ENCODE measurements around the gene FAM193B.

Gene FAM193B

DNA sequence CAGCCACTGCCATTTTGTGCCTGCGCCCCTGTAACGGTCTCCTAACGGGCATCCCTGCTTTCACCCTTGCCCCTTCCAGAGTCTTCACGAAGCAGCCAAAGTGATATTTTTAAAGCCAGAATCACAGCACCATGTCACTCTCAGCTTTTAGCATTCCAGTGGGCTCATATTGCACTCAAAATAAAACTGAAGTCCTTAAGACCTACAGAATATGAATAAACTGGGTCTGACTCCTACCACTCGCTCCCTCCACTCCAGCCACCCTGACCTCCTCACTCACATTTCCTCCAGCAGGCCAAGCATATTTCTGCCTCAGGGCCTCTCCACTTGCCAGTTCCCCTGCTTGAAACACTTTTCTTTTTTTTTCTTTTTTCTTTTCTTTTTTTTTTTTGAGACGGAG, 54.5 kb downstream of the FAM193B start:
- Histone ChIP-seq H3K27me3 (no peaks in the 10 kb centered on the region), H3K36me3 (peaks cover 3% of the 10 kb centered on the region; the same call in 1 of the 2 replicates), H3K4me1 (peaks cover 40% of the 10 kb centered on the region), H3K9me3 (no peaks in the 10 kb centered on the region), H3K4me3 (ENCODE audit: low read depth, low read length) (no peak overlapping the region)
- TF ChIP-seq CTCF (IDR thresholded peaks at IDR 0.05; ENCODE audit: low read depth, low read length), result no peak
- no peak for DNase-seq

DNA sequence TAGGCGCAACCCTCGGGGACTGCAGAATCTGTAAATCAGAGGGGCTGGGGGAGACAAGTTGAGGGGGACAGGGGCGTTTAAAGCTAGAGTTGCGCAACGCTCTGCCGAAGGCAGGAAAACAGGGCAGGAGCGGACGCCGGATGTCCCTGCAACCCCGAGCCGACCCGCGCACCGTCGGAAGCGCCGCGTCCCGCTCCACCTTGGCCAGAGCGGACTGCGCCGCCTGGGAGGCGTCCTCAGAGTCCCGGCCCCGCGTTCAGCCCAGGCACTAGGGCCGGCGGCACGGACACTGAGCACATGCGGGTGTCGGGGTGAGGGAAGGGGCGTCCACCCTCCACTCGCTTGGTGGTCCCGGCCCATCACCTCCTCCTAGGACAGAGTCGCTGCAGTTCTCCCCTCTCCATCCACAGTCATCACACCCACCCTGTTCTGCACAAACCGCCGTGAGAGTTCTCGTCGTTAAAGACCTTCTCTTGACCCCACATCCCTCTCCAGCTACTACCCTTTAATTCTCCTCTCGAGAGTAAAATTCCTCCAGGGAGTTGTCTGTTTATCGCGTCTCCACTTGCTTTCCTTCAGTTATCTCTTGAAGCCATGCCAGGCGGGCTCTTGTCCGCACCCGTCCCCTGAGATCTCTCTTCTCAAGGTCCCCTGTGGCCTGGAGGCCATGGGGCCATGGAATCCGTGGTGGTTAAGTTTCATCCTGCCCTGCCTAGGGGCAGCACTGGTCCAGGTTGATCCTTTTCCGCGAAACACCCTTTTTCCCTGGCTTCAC, 56.2 kb downstream of the FAM193B start:
- H3K36me3 ChIP-seq, result peaks cover 3% of the 10 kb centered on the region; the same call in 1 of the 2 replicates
- DNase-seq, result peak; percentile 48
- peaks cover 47% of the 10 kb centered on the region for H3K4me1 ChIP-seq
- H3K27me3 ChIP-seq, result no peaks in the 10 kb centered on the region
- TF ChIP-seq CTCF (IDR thresholded peaks at IDR 0.05; ENCODE audit: low read depth, low read length), result no peak
- H3K9me3 ChIP-seq, result no peaks in the 10 kb centered on the region
- peak overlapping the region; percentile 53 for H3K4me3 ChIP-seq (ENCODE audit: low read depth, low read length)

- Histone ChIP-seq H3K36me3 (peaks cover 3% of the 10 kb centered on the region), H3K9me3 (no peaks in the 10 kb centered on the region), H3K27me3 (no peaks in the 10 kb centered on the region), H3K4me3 (ENCODE audit: low read depth, low read length) (peak within 1 kb of the TSS; percentile 75), H3K4me1 (peaks cover 41% of the 10 kb centered on the region)
- no peak for TF ChIP-seq CTCF (IDR thresholded peaks at IDR 0.05; ENCODE audit: low read depth, low read length)
- peak; percentile 98 for DNase-seq
These were observed 56.9 kb downstream of the FAM193B start, which contains the start of gene PDLIM7 for GRCh38 chr5:177497292-177498012. TSS of gene PDLIM7 (minus strand) at chr5:177497604. CDS start at chr5:177496512, 1,092 bp downstream.

DNA sequence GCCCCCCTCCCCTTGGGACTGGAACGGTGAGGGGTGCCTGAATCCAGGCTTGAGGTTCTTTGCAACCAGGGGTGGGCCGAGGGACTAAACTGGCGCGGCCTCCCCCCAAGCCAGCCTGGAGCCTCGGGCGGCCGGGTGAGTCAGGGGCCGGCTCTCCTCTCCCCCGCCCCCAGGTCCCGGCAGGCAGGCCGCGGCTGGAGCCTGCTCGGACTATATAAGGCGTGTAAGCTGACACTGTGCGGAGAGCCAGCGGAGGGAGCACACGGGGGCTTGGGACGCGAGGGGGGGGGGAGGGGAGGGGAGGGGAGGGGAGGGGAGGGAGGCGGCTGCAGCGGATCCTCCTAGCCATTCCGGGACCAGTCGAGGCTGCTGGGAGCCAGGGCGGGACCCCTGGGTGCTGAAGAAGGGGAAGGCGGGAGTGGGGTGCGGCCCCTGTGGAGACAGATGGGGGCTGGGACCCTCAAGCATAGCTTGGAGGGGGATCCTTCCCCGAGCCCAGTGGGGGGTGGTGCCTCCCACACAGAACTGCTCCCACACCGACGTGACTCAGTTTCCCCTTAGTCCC, 57.6 kb downstream of the FAM193B start:
- no peak for TF ChIP-seq CTCF (IDR thresholded peaks at IDR 0.05; ENCODE audit: low read depth, low read length)
- Histone ChIP-seq H3K36me3 (peaks cover 7% of the 10 kb centered on the region), H3K27me3 (no peaks in the 10 kb centered on the region), H3K4me3 (ENCODE audit: low read depth, low read length) (peak overlapping the region; percentile 75), H3K9me3 (no peaks in the 10 kb centered on the region), H3K4me1 (peaks cover 41% of the 10 kb centered on the region)
- peak; percentile 91 for DNase-seq

GRCh38 chr5:177496070-177496726, 58.2 kb downstream of the FAM193B start:
- Histone ChIP-seq H3K27me3 (no peaks in the 10 kb centered on the region), H3K9me3 (no peaks in the 10 kb centered on the region), H3K36me3 (peaks cover 11% of the 10 kb centered on the region), H3K4me1 (peaks cover 39% of the 10 kb centered on the region), H3K4me3 (ENCODE audit: low read depth, low read length) (peak overlapping the region; percentile 75)
- TF ChIP-seq CTCF (IDR thresholded peaks at IDR 0.05; ENCODE audit: low read depth, low read length), result peak; percentile 42
- DNase-seq, result peak; percentile 53

Data from BE2C (cell line).